SK-N-SH (cell line): Measurements from ENCODE around the gene MYDGF. TPM values are rescaled to one million over a fixed set of nuclear protein-coding genes. Genes with fewer than 3 reads are reported as not detected.

Experiments used
- CTCF ChIA-PET: fragments of 300-600, 350-600 bp; formaldehyde crosslinking; extraction: SDS; loops from one replicate; lab custom pipeline; 2021; lab: Yijun Ruan, JAX
- POLR2A ChIA-PET: fragments of 350-600 bp; sonication (Branson Sonifier 250); formaldehyde crosslinking; extraction: SDS; loops from one replicate; lab custom pipeline; 2020; ENCODE audit warnings: antibody characterized with exemption, inconsistent platforms; lab: Yijun Ruan, JAX
- DNase-seq: peaks from one replicate; pipeline ENCODE4 v3.0.0; 2012
- H2AFZ ChIP-seq: fragments of 200-600 bp; sonication (generic); 2 replicates; pipeline ENCODE4 v1.8.1; 2016; ENCODE audit warnings: antibody characterized with exemption, mild to moderate bottlenecking, low read depth
- H3F3A ChIP-seq: fragments of 200-600 bp; sonication (generic); replicated peaks from 2 replicates; pipeline ENCODE3; 2016; ENCODE audit warnings: antibody characterized with exemption, mild to moderate bottlenecking; ENCODE audit not compliant: insufficient read depth
- H3K27ac ChIP-seq, 2 experiments: fragments of 200-500 bp in 1 of 2; fragments of 200-600 bp in 1 of 2; sonication (Bioruptor generic) in 1 of 2; sonication (generic), shearing (Covaris generic) in 1 of 2; 2 replicates each; pipeline versions ENCODE4 v1.5.1 to v1.6.1; 2014 to 2016; ENCODE audit warnings: low read depth in 2 of 2, inconsistent platforms in 1 of 2, low read length in 1 of 2, mild to moderate bottlenecking in 1 of 2, mixed read lengths in 1 of 2
- H3K27me3 ChIP-seq: fragments of 200-600 bp; sonication (generic), shearing (Covaris generic); 2 replicates; pipeline ENCODE4 v1.6.1; 2016; ENCODE audit warnings: mixed run types; ENCODE audit not compliant: insufficient read depth
- H3K36me3 ChIP-seq, 2 experiments: fragments of 200-500 bp in 1 of 2; fragments of 200-600 bp in 1 of 2; sonication (Bioruptor generic) in 1 of 2; sonication (generic) in 1 of 2; replicated peaks in 1 of 2; 2 replicates each; pipeline versions ENCODE3 to v1.5.1; 2014 to 2016; ENCODE audit warnings: low read length in 1 of 2, mild to moderate bottlenecking in 1 of 2; ENCODE audit not compliant: insufficient read depth in 2 of 2, control insufficient read depth in 1 of 2
- H3K4me1 ChIP-seq, 2 experiments: fragments of 200-500 bp in 1 of 2; fragments of 200-600 bp in 1 of 2; sonication (Bioruptor generic) in 1 of 2; sonication (generic), shearing (Covaris generic) in 1 of 2; 2 replicates each; pipeline versions ENCODE4 v1.5.1 to v1.6.1; 2014 to 2016; ENCODE audit warnings: low read depth in 1 of 2, low read length in 1 of 2, mixed run types in 1 of 2; ENCODE audit not compliant: insufficient read depth in 2 of 2, control insufficient read depth in 1 of 2
- H3K4me2 ChIP-seq: fragments of 200-600 bp; sonication (generic), shearing (Covaris generic); 2 replicates; pipeline ENCODE4 v1.6.1; 2017; ENCODE audit warnings: mixed run types
- H3K4me3 ChIP-seq, 2 experiments: fragments of 200-500 bp in 1 of 2; fragments of 200-600 bp in 1 of 2; sonication (Bioruptor generic) in 1 of 2; sonication (generic), shearing (Covaris generic) in 1 of 2; 2 replicates each; pipeline versions ENCODE4 v1.5.1 to v1.8.1; 2014 to 2016; ENCODE audit warnings: low read depth in 2 of 2, inconsistent platforms in 1 of 2, low read length in 1 of 2, mild to moderate bottlenecking in 1 of 2, mixed read lengths in 1 of 2, moderate library complexity in 1 of 2
- H3K79me2 ChIP-seq: fragments of 200-600 bp; sonication (generic); 2 replicates; pipeline ENCODE4 v1.8.1; 2017; ENCODE audit warnings: mild to moderate bottlenecking; ENCODE audit not compliant: insufficient read depth
- H3K9ac ChIP-seq: fragments of 200-600 bp; sonication (generic); 2 replicates; pipeline ENCODE4 v1.6.1; 2017; ENCODE audit warnings: mixed run types
- H3K9me2 ChIP-seq: fragments of 200-600 bp; sonication (generic); 2 replicates; pipeline ENCODE4 v1.6.1; 2017; ENCODE audit warnings: mixed run types
- H3K9me3 ChIP-seq: fragments of 200-600 bp; sonication (generic); 2 replicates; pipeline ENCODE4 v1.6.1; 2017; ENCODE audit warnings: mixed run types, mild to moderate bottlenecking, moderate library complexity
- H4K20me1 ChIP-seq: fragments of 200-600 bp; sonication (generic); 2 replicates; pipeline ENCODE4 v1.6.1; 2017; ENCODE audit warnings: mild to moderate bottlenecking, mixed run types; ENCODE audit not compliant: insufficient read depth
- CTCF ChIP-seq: fragments of 200-600 bp; sonication (generic); IDR thresholded peaks from 2 replicates; pipeline ENCODE4 v1.6.1; 2017; ENCODE audit warnings: antibody characterized with exemption, mild to moderate bottlenecking, moderate library complexity
- EZH2phosphoT487 ChIP-seq: fragments of 200-600 bp; sonication (generic); IDR thresholded peaks from 2 replicates; pipeline ENCODE4 v1.6.1; 2017; ENCODE audit warnings: low read depth, mixed run types, mild to moderate bottlenecking, antibody characterized with exemption, moderate library complexity, borderline replicate concordance
- FOSL2 ChIP-seq: IDR thresholded peaks from 2 replicates; pipeline ENCODE4 v1.4.0; 2012; ENCODE audit warnings: low read depth, mild to moderate bottlenecking, moderate library complexity, borderline replicate concordance
- FOXJ3 ChIP-seq: sonication (generic); formaldehyde crosslinking; IDR thresholded peaks from 2 replicates; pipeline ENCODE4 v1.5.1; 2020; ENCODE audit warnings: mild to moderate bottlenecking, missing genetic modification reagents
- FOXM1 ChIP-seq: IDR thresholded peaks from 2 replicates; pipeline ENCODE4 v1.4.0; 2012; ENCODE audit warnings: low read depth, mild to moderate bottlenecking
- GABPA ChIP-seq: IDR thresholded peaks from 2 replicates; pipeline ENCODE4 v1.4.0; 2012; ENCODE audit warnings: low read depth, mild to moderate bottlenecking
- MEF2A ChIP-seq: IDR thresholded peaks from 2 replicates; pipeline ENCODE4 v1.4.0; 2012; ENCODE audit warnings: low read depth, borderline replicate concordance
- NRF1 ChIP-seq: IDR thresholded peaks from 2 replicates; pipeline ENCODE4 v1.6.1; 2012; ENCODE audit warnings: low read depth, mild to moderate bottlenecking, low read length
- POLR2AphosphoS5 ChIP-seq: IDR thresholded peaks from 2 replicates; pipeline ENCODE4 v1.6.1; 2012; ENCODE audit warnings: low read depth, low read length
- RAD21 ChIP-seq: IDR thresholded peaks from 2 replicates; pipeline ENCODE4 v1.6.1; 2012; ENCODE audit warnings: mild to moderate bottlenecking, low read length
- SIN3A ChIP-seq: IDR thresholded peaks from 2 replicates; pipeline ENCODE4 v1.6.1; 2012; ENCODE audit warnings: low read depth, mild to moderate bottlenecking, low read length, moderate library complexity, borderline replicate concordance
- TCF12 ChIP-seq: IDR thresholded peaks from 2 replicates; pipeline ENCODE4 v1.4.0; 2012
- YY1 ChIP-seq: IDR thresholded peaks from 2 replicates; pipeline ENCODE4 v1.4.0; 2012; ENCODE audit warnings: low read depth, mild to moderate bottlenecking
- WGBS: methylation state at CpG from one replicate; pipeline ENCODE4 v1.1.6; 2017; ENCODE audit warnings: low lambda C conversion rate; 5-methylcytosine and 5-hydroxymethylcytosine counted together
- polyA plus RNA-seq, 3 experiments: library from polyadenylated mRNA; depleted of rRNA; stranded (reverse); fragments of >200 nt; gene quantifications; 2 replicates each; pipeline ENCODE4 v1.2.3, GENCODE V29; 2012
- TF ChIP-seq, protein P1 (sequence below): fragments of 150-350 bp; IDR thresholded peaks from 2 replicates; pipeline ENCODE4 v1.6.1; 2017; ENCODE audit warnings: antibody characterized with exemption, low read length, low read depth, borderline replicate concordance
- TF ChIP-seq, protein P2 (sequence below): IDR thresholded peaks from 2 replicates; pipeline ENCODE4 v1.4.0; 2012; ENCODE audit warnings: low read depth
- TF ChIP-seq, protein P3 (sequence below): IDR thresholded peaks from 2 replicates; pipeline ENCODE4 v1.4.0; 2012; ENCODE audit warnings: low read depth, borderline replicate concordance

The MYDGF gene
- polyA plus RNA-seq, 1 of the 3 experiments (the other 2 are of a cell fraction), result 312 TPM

DNA sequence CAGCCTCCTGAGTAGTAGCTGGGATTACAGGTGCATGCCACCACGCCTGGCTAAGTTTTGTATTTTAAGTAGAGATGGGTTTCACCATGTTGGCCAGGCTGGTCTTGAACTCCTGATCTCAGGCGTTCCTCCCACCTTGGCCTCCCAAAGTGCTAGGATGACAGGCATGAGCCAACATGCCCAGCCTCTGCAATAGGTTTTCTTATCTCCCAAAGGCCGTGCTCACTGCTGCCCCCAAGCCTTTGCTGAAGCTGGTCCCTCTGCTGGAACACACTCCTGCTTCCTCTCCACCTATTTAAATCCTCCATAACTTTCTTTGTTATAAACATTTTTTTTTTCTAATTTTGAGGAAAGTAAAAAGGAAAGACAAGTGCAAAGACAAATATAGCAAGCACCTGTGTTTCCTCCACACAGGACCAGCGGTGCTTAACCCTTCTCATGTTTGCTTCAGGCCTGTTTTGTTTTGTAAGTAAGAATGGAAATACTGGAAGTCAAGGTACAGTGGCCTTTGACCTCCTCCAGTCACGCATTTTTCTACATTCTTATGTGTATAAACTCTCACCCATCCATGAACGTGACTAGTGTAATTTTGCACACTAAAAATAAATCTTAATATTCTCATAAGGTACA lies 45.3 kb downstream of the MYDGF start:
- 53% methylated on average over 6 of the region's 6 CpGs for WGBS
- Histone ChIP-seq H3K9me2 (no peaks in the 10 kb centered on the region), H3K27me3 (peaks cover 5% of the 10 kb centered on the region), H3K4me1 (peaks cover 0 to 4% of the 10 kb centered on the region in 2 experiments; a peak in 1 of 4 replicates), H3K4me3 (no peak overlapping the region), H3K4me2 (no peak overlapping the region), H3F3A (no peaks in the 10 kb centered on the region), H3K9ac (no peak overlapping the region), H3K79me2 (no peaks in the 10 kb centered on the region), H3K9me3 (no peaks in the 10 kb centered on the region), H3K27ac (no peak overlapping the region), H3K36me3 (no peaks in the 10 kb centered on the region), H4K20me1 (no peaks in the 10 kb centered on the region), H2AFZ (no peak overlapping the region)
- no peak for TF ChIP-seq FOXM1
- peak; percentile 45 for TF ChIP-seq CTCF
- DNase-seq, result no peak
- CTCF ChIA-PET, result interaction anchor here (0.6 to 4.2 kb wide), 7 partner anchors 9 to 55 kb away, joined by 3 to 21 read pairs (median 8); no protein-coding TSS in a partner anchor
- POLR2A ChIA-PET, result no interaction called here

- Histone ChIP-seq H3K9me3 (no peaks in the 10 kb centered on the region), H3K4me1 (peaks cover 0 to 4% of the 10 kb centered on the region in 2 experiments; a peak in 1 of 4 replicates), H3K9ac (no peak overlapping the region), H3K4me3 (no peak overlapping the region), H3K27ac (no peak overlapping the region), H4K20me1 (no peaks in the 10 kb centered on the region), H3K27me3 (peaks cover 11% of the 10 kb centered on the region), H2AFZ (no peak overlapping the region), H3K9me2 (no peaks in the 10 kb centered on the region), H3K4me2 (no peak overlapping the region), H3K36me3 (no peaks in the 10 kb centered on the region), H3K79me2 (no peaks in the 10 kb centered on the region), H3F3A (no peaks in the 10 kb centered on the region)
- no peak for DNase-seq
- CTCF ChIA-PET, result interaction anchor here (1.6 to 4.2 kb wide), 7 partner anchors 9 to 55 kb away, joined by 4 to 21 read pairs (median 11); no protein-coding TSS in a partner anchor
- POLR2A ChIA-PET, result no interaction called here
- WGBS, result 74% methylated on average over 5 of the region's 5 CpGs
- TF ChIP-seq, protein P1, sequence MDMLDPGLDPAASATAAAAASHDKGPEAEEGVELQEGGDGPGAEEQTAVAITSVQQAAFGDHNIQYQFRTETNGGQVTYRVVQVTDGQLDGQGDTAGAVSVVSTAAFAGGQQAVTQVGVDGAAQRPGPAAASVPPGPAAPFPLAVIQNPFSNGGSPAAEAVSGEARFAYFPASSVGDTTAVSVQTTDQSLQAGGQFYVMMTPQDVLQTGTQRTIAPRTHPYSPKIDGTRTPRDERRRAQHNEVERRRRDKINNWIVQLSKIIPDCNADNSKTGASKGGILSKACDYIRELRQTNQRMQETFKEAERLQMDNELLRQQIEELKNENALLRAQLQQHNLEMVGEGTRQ, result no peak
- TF ChIP-seq FOXM1 (no peak), GABPA (no peak), NRF1 (no peak), EZH2phosphoT487 (no peak), MEF2A (no peak), SIN3A (no peak), POLR2AphosphoS5 (no peak), TCF12 (no peak), FOSL2 (no peak), RAD21 (no peak), YY1 (no peak), FOXJ3 (CRISPR knock-in tag) (no peak)
- TF ChIP-seq, protein P2, sequence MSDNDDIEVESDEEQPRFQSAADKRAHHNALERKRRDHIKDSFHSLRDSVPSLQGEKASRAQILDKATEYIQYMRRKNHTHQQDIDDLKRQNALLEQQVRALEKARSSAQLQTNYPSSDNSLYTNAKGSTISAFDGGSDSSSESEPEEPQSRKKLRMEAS, result no peak
- TF ChIP-seq, protein P3, sequence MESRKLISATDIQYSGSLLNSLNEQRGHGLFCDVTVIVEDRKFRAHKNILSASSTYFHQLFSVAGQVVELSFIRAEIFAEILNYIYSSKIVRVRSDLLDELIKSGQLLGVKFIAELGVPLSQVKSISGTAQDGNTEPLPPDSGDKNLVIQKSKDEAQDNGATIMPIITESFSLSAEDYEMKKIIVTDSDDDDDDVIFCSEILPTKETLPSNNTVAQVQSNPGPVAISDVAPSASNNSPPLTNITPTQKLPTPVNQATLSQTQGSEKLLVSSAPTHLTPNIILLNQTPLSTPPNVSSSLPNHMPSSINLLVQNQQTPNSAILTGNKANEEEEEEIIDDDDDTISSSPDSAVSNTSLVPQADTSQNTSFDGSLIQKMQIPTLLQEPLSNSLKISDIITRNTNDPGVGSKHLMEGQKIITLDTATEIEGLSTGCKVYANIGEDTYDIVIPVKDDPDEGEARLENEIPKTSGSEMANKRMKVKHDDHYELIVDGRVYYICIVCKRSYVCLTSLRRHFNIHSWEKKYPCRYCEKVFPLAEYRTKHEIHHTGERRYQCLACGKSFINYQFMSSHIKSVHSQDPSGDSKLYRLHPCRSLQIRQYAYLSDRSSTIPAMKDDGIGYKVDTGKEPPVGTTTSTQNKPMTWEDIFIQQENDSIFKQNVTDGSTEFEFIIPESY, result no peak
Measured at GRCh38 chr19:4624301-4624700, 45.8 kb downstream of the MYDGF start.
